ENCODE measurements around the gene DESI1.
A peak's percentile ranks its signal among the peaks of the same experiment; 100 is the strongest.
"Not testable (repeated sequence)": the region's sequence is repeated elsewhere in the genome, so short reads cannot be mapped to it uniquely, and the experiment has no call there.

DESI1 gene

GRCh38 chr22:41561335-41561734, 59.5 kb downstream of the DESI1 start:
- no peak for DNase-seq

GRCh38 chr22:41560095-41560471, 60.8 kb downstream of the DESI1 start:
- DNase-seq: no peak

GRCh38 chr22:41558241-41558630, 62.6 kb downstream of the DESI1 start:
- DNase-seq: not testable (repeated sequence)

GRCh38 chr22:41557401-41558240, 63.2 kb downstream of the DESI1 start:
- DNase-seq: peak; percentile 69

GRCh38 chr22:41556561-41556960, 64.3 kb downstream of the DESI1 start:
- DNase-seq: no peak

DNA sequence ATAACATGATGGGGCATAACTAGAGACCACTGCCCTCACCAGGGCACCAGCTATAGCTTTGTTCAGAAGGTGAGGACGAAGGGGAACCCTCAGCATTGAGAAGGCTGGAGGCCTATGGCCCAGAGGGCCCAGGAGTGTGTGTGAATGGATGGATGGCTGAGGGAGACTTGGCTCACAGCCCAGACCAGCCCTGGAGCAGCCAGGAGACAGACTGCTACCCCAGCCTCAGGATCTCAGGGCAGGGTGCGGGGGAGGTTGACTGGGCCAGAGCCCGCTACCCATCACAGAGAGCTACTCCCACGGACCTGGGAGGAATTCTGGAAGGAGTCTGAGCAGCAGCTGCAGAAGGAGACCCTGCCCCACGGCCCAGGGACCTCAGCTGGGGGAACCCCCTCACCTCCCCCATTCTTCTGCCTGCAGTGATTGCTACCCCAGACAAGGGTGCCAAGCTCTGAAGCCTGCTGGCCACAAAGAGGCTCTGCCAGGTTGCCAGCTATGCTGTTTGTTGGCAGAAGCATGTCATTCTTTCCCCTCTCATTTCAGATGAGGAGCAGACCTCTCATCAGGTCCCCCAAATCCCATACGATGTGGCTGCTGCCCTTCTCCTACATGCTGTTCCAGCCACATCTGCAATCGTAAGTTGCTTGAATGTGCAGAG, 65.4 kb downstream of the DESI1 start:
- peak; percentile 59 for DNase-seq

GRCh38 chr22:41551877-41552582, 68.8 kb downstream of the DESI1 start:
- no peak for DNase-seq

DNA sequence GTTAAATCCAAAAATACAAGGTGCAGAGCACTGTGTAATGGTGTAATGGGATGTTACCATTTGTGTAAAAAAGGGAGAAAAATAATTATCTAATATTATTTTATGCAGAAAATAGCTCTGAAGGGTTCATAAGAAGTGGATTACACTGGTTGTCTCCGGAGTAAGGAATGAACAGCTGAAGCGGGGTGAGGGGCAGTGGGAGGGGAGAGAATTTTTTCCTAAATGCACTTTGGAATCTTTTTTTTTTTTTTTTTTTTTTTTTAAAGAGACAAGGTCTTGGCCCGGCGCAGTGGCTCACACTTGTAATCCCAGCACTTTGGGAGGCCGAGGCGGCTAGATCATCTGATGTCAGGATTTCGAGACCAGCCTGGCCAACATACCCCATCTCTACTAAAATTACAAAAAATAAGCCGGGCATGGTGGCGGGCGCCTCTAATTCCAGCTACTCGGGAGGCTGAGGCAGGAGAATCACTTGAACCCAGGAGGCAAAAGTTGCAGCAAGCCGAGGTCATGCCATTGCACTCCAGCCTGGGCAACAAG, 69.8 kb downstream of the DESI1 start:
- DNase-seq: no peak

GRCh38 chr22:41548830-41549211, 72.0 kb downstream of the DESI1 start:
- DNase-seq: no peak

Measured in right kidney (tissue), 1 donor.